K562 (cell line): ENCODE results near the gene RPS2. TPM values are rescaled to one million over a fixed set of nuclear protein-coding genes. Genes with fewer than 3 reads are reported as not detected.

Experiments
- CREB3 ChIP-seq: fragments of 450-650 bp; conservative IDR thresholded peaks from 2 replicates; pipeline ENCODE4 v1.6.1; 2016; ENCODE audit warnings: missing genetic modification characterization, low read depth, mild to moderate bottlenecking, missing compliant biosample characterization, moderate library complexity
- EHMT2 ChIP-seq: fragments of 450-650 bp; IDR thresholded peaks from 2 replicates; pipeline ENCODE4 v1.6.1; 2018; ENCODE audit warnings: antibody characterized with exemption
- FOXJ3 ChIP-seq: sonication (generic); formaldehyde crosslinking; IDR thresholded peaks from 2 replicates; pipeline ENCODE4 v1.4.0; 2020; ENCODE audit warnings: mild to moderate bottlenecking, missing genetic modification reagents
- GABPB1 ChIP-seq: sonication (generic); formaldehyde crosslinking; IDR thresholded peaks from 2 replicates; pipeline ENCODE4 v1.8.0; 2022; ENCODE audit warnings: mild to moderate bottlenecking, missing genetic modification reagents
- GATAD2B ChIP-seq: fragments of 450-650 bp; IDR thresholded peaks from 2 replicates; pipeline ENCODE4 v1.6.1; 2017; ENCODE audit warnings: mild to moderate bottlenecking, borderline replicate concordance
- KLF13 ChIP-seq: fragments of 450-650 bp; IDR thresholded peaks from 2 replicates; pipeline ENCODE4 v1.6.1; 2016; ENCODE audit warnings: missing genetic modification characterization, low read depth, mild to moderate bottlenecking, missing compliant biosample characterization, moderate library complexity, borderline replicate concordance
- MAFF ChIP-seq: IDR thresholded peaks from 2 replicates; pipeline ENCODE4 v1.6.1; 2012; ENCODE audit warnings: low read length, improper control_type of control experiment
- MNT ChIP-seq, 2 experiments: fragments of 450-650 bp; conservative IDR thresholded peaks; 2 replicates each; pipeline ENCODE4 v1.6.1; 2017; ENCODE audit warnings: mild to moderate bottlenecking in 2 of 2, moderate library complexity in 2 of 2
- MXD1 ChIP-seq: fragments of 250-450 bp; sonication (Bioruptor Pico); IDR thresholded peaks from 2 replicates; pipeline ENCODE4 v1.8.0; 2021; ENCODE audit warnings: borderline replicate concordance, mild to moderate bottlenecking, moderate library complexity; ENCODE audit not compliant: poor library complexity, severe bottlenecking
- MXI1 ChIP-seq: IDR thresholded peaks from 2 replicates; pipeline ENCODE4 v1.6.1; 2011; ENCODE audit warnings: low read depth, mild to moderate bottlenecking, improper control_type of control experiment, low read length
- NR3C1 ChIP-seq: sonication (generic); formaldehyde crosslinking; IDR thresholded peaks from 2 replicates; pipeline ENCODE4 v1.8.1; 2022; ENCODE audit warnings: missing genetic modification reagents
- POLR3A ChIP-seq: IDR thresholded peaks from 2 replicates; pipeline ENCODE4 v1.6.1; 2011; ENCODE audit warnings: borderline replicate concordance, mild to moderate bottlenecking, moderate library complexity; ENCODE audit not compliant: insufficient read length, insufficient read depth; ENCODE audit errors: extremely low read depth
- RB1 ChIP-seq: fragments of 450-650 bp; IDR thresholded peaks from 2 replicates; pipeline ENCODE4 v1.6.1; 2017; ENCODE audit warnings: low read depth, mild to moderate bottlenecking
- SMARCA5 ChIP-seq: fragments of 450-650 bp; IDR thresholded peaks from 2 replicates; pipeline ENCODE4 v1.6.1; 2016
- SMARCC2 ChIP-seq: fragments of 450-650 bp; IDR thresholded peaks from 2 replicates; pipeline ENCODE4 v1.6.1; 2017; ENCODE audit warnings: antibody characterized with exemption, moderate library complexity, mild to moderate bottlenecking, low read depth
- TAL1 ChIP-seq: fragments of 450-650 bp; IDR thresholded peaks from 2 replicates; pipeline ENCODE4 v1.6.1; 2016; ENCODE audit warnings: mild to moderate bottlenecking
- TBP ChIP-seq: optimal IDR thresholded peaks from 2 replicates; pipeline ENCODE3; 2011; ENCODE audit warnings: low read depth, low read length, improper control_type of control experiment
- TFAM ChIP-seq: fragments of 250-450 bp; sonication (Bioruptor Pico); conservative IDR thresholded peaks from 2 replicates; pipeline ENCODE4 v1.5.0; 2021; ENCODE audit warnings: mild to moderate bottlenecking, moderate library complexity
- TFAP4 ChIP-seq: sonication (generic); formaldehyde crosslinking; IDR thresholded peaks from 2 replicates; pipeline ENCODE4 v1.8.0; 2022; ENCODE audit warnings: missing genetic modification reagents, mild to moderate bottlenecking, moderate library complexity, borderline replicate concordance
- TRIM28 ChIP-seq: fragments of 450-650 bp; IDR thresholded peaks from 2 replicates; pipeline ENCODE4 v1.6.1; 2017
- XRCC4 ChIP-seq: IDR thresholded peaks from one replicate; pipeline ENCODE4 v1.6.1; 2011; ENCODE audit not compliant: insufficient read depth, insufficient read length; ENCODE audit errors: extremely low read depth
- ZBTB2 ChIP-seq: fragments of 450-650 bp; IDR thresholded peaks from 2 replicates; pipeline ENCODE4 v1.6.1; 2016; ENCODE audit warnings: antibody characterized with exemption
- ZC3H8 ChIP-seq: fragments of 450-650 bp; IDR thresholded peaks from 2 replicates; pipeline ENCODE4 v1.6.1; 2017
- ZNF311 ChIP-seq: fragments of 250-450 bp; sonication (Bioruptor Pico); IDR thresholded peaks from 2 replicates; pipeline ENCODE4 v1.4.0; 2020; ENCODE audit warnings: mild to moderate bottlenecking, moderate library complexity
- ZNF436 ChIP-seq: fragments of 250-450, 450-650 bp; sonication (Bioruptor Pico); formaldehyde crosslinking; IDR thresholded peaks from 2 replicates; pipeline ENCODE4 v1.7.0; 2020; ENCODE audit warnings: mild to moderate bottlenecking
- polyA plus RNA-seq, 8 experiments: library from polyadenylated mRNA; depleted of rRNA in 4 of 8; stranded (reverse) in 5 of 8; unstranded in 3 of 8; fragments of >200 nt; fragmentation: Nextera tagmentation in 2 of 8; fragmentation: Illumina TruSeq in 1 of 8; extraction: Ambion mirVana in 2 of 8; extraction: Trizol in 1 of 8; gene quantifications; 2 replicates each; pipeline versions ENCODE4 v1.2.1 to v1.2.3, GENCODE V29; 2011 to 2014; ENCODE audit warnings: inconsistent platforms in 1 of 8, missing spikeins in 1 of 8
- total RNA-seq, 7 experiments: library from RNA; depleted of rRNA in 6 of 7; stranded (reverse); fragments of >200 nt in 6 of 7; fragmentation: Illumina TruSeq in 2 of 7; extraction: Trizol in 2 of 7; gene quantifications; 2 replicates each; pipeline versions ENCODE4 v1.2.1 to v1.2.3, GENCODE V29; 2011 to 2021; ENCODE audit warnings: low replicate concordance in 1 of 7

RPS2 gene
- total and polyA plus RNA-seq, 9 of the 15 experiments (the other 6 are each of a cell fraction or from before 2014, with no cell fraction given) = 834 to 4,794 (median 3,793) TPM

- TF ChIP-seq TFAP4 (CRISPR knock-in tag) (peak; percentile 78; the same call in 1 of the 2 replicates), TFAM (CRISPR knock-in tag) (no peak), XRCC4 (no peak), TRIM28 (no peak), GATAD2B (peak; percentile 76), ZNF436 (CRISPR knock-in tag) (no peak), POLR3A (no peak), EHMT2 (no peak), ZNF311 (CRISPR knock-in tag) (no peak), NR3C1 (CRISPR knock-in tag) (peak; percentile 69; the same call in 1 of the 2 replicates), ZBTB2 (0 out of 2 replicates have a peak, but pooled peaks have one; percentile 35), MNT (conservative IDR thresholded peaks at IDR 0.05) (peak; percentile 95 to 98), MXI1 (peak; percentile 60; the same call in 1 of the 2 replicates), MXD1 (CRISPR knock-in tag) (peak; percentile 79), SMARCC2 (no peak), TAL1 (no peak), TBP (peak; percentile 86), SMARCA5 (no peak), KLF13 (tag) (peak; percentile 38; the same call in 1 of the 2 replicates), ZC3H8 (no peak), FOXJ3 (CRISPR knock-in tag) (no peak), GABPB1 (CRISPR knock-in tag) (peak; percentile 90), CREB3 (tag) (peak; percentile 58; the same call in 1 of the 2 replicates), MAFF (no peak), RB1 (peak; percentile 69)
Observed at GRCh38 chr16:2009791-2010510, 45.3 kb upstream of the RPS2 start, which contains the start of gene ZNF598 (continued).
